HG02571 (cell line): Measurements from ENCODE around the gene IDNK.

ENCODE experiments used
- ATAC-seq: cut with Tn5 transposase; IDR thresholded peaks from one replicate; pipeline ENCODE4 v1.9.1; 2021; ENCODE audit warnings: mild to moderate bottlenecking, moderate library complexity; ENCODE audit not compliant: unreplicated experiment

IDNK gene

DNA sequence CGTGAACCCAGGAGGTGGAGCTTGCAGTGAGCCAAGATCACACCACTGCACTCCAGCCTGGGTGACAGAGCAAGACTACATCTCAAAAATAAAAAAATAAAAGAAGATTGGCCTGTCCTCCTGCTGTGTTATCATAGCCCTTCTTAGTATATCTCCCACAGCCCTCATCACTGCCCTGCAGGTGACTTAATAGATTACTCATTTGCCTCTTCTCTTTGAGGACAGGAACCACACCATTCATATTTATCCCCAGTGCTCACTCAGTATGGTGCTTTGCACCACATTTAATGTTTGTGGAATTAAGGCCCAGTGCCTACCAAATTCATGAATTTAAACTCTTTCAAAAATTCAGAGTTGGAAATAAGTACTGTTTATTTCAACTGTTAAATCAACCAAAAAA, 10.3 kb downstream of the IDNK start:
- ATAC-seq = no peak

DNA sequence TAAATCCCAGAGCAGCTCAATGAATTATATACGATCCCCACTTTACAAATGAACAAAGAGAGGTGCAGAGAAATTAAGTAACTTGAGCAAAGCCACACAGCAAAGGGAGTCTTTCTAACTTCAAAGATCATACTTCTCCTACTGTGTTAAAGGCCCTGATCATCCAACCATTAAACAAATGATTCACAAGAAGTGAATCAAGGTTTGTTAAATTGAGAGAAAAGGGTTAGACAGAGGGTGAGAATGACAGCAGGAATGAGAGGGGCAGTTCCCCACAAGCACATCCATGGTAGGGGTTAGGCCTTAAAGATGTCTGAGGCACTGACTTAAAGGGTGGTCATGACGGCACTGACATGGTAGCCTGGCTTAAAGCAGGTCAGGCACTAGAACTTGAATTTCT, 10.7 kb downstream of the IDNK start:
- no peak for ATAC-seq

DNA sequence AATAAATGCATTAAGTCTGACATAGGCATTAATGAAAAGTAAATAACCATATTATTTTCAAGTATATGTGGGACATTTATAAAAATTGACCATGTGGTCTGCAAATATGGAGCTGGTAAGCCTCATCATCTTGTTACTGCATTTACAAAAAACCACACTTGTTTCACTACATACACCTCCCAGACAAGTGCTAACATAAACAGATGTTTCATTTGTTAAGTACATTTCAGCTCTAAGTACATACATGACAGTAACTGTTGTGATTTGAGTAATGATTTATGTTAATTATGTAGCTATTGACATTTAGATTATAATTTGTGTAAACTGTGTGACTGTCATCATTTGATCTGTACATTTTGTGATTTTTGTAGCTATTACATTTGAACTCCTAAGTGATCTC, 13.9 kb downstream of the IDNK start:
- ATAC-seq = no peak

DNA sequence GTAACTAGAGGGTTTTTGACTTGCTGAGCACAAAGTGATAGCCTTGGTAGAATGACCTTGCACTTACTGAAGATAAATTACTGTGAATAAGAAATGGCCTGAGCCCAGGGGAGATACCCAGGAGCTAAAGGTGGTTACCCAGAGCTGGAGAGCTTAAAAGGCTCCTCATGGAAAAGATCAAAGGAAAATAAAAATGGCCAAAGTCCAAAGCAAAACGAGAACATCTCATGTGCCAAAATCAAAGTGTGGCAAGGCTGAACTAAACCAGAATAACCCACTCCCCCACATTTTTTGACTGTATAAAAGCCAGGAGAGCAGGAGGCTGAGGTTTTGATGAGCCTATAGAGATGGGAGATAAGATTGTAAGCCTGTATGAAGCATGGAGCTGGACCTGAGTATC, 14.4 kb downstream of the IDNK start:
- ATAC-seq = no peak

DNA sequence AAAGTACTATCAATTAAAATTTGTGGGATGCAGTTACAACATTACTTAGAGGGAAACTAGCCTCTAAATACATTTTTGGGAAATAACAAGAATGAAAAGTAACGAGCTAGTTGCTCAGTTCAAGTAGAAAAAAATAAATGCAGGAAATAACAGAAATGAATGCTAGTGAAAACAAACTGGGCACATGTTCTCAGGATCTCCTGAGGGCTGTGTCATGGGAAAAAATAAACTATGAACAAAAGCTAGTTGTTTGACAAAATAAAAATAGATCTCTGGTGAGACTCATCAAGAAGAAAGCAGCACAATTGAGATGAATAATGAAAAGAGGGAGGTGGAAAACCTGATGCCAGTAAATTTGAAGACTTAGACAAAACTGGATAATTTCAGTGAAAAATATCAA, 16.3 kb downstream of the IDNK start:
- no peak for ATAC-seq

DNA sequence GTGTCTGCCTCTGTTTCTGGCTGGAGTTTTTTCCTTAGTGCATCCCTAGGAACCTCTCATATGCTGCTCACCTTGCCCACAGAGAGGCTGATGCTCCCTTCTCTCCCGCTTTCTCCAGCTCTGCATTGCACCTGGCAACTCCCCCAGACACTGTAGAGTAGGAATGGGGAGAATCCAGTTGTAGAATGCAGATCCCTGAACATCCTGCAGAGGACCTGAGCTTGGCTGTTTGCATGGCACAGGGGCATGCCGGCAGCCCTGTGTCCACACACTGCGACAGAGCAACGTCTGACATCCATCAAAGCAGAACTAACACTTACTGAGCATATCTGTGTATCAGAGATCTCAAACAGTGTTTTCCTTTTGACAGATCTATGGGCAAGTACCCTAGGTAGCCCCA, 19.9 kb downstream of the IDNK start:
- ATAC-seq = no peak

DNA sequence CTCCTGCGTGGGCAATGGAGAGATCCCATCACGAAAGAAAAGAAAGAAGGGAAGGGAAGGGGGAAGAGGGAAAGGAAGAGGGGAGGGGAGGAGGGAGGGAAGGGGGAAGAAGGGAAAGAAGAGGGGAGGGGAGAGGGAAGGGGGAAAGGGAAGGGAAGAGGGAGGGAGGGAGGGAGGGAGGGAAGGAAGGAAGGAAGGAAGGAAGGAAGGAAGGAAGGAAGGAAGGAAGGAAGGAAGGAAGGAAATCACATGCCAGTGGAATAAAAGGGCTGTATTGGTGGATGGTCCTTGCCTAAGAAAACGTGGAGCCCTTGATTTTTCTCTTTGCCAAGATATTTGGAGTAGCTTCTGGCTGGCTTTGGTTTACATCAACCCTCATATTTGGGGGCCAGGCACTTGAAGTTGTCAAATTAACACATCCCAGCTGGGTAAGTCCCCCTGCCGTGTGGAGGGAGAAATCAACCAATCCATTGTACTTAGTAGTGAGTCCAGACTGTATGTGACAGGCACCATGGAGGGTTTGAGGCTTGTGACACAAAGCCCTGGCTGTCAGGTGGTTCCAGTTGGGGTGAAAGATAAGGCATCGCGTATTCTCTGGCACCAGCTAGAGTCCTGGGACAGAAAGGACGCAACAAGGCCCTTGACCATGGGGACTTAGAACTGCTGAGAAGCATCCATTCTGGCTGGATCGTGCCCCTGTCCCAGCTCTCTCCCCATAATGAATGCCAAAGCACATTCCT, 23.7 kb downstream of the IDNK start:
- ATAC-seq = no peak

DNA sequence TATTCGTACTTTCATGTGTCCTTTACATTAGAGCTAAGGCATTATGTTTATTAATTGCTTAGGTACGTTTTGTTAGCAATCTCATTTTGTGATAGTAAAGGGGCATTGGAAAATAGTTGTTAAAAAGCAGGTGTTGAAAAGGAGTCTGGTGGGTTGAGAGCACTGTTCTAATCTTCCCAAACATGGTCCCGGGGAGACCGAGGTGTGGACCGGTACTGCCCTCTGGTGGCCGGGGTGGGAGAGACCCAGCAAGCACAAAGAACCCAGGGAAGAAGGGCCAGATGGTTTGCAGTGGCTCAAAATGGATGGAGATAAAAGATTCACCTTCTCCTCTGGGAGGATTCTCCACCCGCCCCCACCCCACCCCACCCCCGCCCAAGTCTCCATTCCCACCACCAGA, 26.1 kb downstream of the IDNK start:
- ATAC-seq = no peak

DNA sequence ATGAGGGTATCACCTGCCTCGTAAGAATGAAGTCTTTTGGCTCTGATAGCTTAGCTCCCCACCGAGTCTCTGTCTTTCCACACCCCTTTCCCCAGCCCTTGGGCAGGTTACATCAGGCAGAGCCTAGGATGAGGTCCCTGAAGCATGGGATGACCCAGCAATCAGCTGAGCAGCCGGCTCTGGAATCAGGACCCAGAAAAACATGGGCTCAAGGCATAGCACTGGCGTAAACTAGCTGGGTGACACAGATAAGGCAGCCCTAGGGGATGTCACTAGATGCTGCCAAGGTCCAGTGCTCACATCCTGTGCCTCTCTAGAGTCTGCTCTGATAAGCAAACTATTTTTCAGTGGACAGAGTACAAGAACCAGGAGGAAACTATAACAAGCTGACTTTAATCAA, 26.6 kb downstream of the IDNK start:
- ATAC-seq = no peak

DNA sequence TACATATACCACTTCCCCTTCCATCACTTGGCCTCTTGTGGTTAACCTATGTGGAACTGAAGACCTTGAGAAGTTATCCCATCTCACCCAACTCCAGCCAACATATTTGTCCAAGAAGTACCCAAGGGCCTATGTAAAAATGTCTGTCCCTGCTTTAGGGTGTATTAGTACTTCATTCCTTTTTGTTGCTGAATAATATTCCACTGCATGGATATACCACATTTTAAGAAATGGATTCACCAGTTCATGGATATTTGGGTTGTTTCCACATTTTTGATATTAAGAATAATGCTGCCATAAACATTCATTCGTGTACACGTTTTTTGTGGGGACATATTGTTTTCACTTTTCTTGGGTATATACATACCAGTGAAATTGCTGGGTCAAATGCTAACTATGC, 28.6 kb downstream of the IDNK start:
- ATAC-seq = no peak

DNA sequence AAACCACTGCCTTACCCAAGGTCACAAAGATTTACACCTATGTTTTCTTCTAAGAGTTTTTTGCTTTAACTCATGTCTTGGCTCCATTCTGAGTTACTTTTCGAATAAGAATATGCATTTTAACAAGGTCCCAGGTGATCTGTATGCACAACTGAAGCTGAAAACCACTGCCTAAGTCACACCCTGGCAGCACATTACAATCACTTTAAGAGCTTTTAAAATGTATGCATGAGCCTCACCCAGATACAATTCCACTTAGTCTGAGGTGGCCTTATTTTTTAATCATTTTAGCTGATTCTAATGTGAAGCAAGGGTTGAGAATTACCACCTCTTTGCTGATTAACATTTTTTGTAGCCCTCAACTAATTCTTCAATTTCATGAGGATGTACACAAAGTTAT, 29.5 kb downstream of the IDNK start:
- ATAC-seq = no peak

DNA sequence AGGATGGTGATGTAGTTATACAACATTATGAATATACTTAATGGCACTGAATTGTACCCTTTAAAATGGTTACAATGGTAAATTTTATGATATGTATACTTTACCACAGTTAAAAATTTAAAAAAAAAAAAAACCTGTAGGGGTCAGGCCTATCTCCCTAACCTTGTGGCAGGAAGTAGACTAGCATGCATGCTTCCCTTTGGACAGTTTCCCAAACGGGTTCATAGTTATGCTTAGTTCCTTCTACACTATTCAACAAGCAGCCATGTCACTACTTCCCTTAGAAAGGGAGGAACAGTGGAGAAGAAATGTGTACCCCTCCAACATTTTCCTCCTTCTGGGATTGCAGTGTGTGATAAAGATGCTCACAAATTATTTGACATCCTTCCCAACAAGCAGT, 32.5 kb downstream of the IDNK start:
- no peak for ATAC-seq

DNA sequence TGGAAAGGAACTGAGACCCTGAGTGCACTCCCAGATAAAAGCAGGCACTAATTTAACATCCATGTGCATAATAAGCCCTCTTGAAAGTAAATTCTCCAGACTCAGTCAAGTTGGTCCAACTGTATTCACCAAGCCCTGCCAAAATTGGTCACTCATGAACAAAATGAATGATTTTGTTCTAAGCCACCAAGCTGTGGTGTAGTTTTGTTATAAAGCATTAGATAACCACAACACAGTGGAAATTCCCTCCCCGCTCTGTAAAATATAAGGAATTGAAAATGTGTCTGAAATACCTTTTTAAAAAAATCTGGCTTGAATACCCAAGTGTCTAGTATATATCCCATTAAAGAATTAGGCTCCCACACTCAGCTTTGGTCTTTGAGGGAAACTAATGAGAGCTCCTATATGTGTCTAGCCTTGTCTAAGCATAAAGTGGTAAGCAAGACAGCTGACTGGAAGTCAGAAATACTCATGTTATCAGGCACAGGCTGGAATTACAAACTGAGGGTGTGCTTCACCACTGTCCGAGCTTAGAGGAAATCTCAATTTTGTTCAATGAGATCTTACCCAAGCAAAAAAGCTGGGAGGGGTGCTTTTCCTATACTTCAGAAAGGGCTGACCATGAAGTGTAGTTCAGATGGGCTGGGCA, 33.2 kb downstream of the IDNK start:
- no peak for ATAC-seq

DNA sequence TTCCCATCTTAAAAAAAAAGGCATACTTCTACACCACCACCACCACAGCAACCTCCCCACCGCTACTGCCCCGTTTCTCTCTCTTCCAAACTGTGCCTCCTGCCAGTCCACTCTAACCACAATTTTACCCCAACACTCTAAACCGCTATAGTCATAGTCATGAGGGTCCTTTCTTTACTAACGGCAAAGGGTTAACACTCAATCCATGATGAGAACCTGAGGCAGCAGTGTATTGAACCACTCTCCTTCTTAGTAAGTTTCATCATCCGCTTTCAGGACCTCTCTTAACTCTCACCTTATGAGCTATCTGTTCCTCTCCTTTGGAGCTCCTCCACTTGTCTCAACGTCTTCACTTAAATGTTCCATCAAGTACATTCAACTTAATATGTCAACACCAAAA, 34.0 kb downstream of the IDNK start:
- no peak for ATAC-seq

DNA sequence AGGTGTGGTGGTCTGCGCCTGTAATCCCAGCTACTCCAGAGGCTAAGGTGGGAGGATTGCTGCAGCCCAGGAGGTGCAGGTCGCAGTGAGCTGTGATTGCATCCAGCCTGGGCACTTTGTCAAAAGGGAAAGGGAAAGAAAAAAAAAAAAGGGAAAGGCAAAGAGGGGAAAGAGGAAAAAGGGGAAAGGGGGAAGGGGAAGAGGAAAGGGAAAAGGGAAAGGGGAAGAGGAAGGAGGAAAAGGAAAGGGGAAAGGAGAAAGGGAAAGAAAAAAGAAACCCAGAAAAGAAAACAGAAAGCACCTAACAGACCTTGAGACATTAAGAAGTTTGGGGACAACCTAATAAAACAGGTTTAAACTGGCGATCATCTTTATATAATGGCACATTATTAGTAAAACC, 40.0 kb downstream of the IDNK start:
- no peak for ATAC-seq

DNA sequence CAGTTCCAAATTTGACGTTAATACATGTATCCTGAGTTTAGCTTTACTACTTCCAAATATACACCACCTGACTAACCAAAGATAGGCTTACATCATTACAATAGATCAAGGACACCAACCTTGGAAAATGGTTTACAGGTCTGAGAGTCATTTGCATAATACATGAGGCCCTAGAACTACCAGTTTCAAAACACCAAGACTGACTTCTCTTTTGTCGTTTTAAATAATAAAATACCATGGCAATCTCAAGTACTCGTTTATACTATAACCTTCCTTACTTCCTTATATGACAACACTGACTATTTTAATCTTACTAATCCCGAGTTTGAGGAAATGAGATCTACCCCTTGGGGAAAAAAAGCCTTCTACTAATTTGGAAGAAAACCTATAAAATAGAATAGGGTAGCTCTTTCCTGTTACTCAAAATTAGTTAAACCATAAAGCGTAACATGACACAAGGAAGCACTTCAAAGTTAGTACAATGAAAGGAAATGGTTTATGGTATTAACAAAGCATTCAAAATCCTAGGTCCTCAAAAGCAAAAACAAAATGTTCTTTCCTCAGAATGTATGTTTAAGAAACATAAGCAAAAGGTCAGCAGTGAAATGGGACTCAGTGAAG, 42.7 kb downstream of the IDNK start:
- ATAC-seq = no peak

DNA sequence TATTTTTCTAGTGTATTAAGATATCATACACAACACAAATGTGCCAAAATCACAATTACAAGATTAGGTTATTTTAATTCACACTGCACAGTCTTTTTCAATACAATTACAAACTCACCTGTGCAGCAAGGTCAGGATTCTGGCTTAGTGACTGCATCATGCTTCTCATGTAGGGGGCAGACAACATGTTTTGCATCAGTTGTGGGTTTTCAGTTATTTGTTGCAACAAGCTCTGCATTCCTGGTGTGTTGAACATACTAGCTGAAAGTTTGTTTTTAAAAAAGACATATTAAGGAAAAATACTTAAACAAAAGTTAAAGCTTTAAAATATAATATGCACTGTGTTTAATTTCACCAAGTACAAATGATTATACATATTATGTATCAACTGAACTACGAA, 46.1 kb downstream of the IDNK start:
- no peak for ATAC-seq

DNA sequence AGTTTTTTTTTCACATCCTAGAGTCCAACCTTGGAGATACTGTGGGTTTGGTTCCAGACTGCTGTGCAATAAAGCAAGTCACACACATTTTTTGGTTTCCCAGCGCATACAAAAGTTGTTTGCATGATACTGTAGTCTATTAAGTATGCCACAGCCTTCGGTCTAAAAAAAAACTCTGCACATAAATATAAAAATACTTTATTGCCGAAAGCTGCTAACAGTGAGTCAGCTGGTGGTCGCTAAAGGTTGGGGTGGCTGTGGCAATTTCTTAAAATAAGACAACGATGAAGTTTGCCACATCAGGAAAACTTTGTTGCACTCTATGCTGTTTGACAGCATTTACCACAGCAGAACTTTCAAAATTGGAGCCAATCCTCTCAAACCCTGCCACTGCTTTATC, 47.4 kb downstream of the IDNK start:
- ATAC-seq = no peak

DNA sequence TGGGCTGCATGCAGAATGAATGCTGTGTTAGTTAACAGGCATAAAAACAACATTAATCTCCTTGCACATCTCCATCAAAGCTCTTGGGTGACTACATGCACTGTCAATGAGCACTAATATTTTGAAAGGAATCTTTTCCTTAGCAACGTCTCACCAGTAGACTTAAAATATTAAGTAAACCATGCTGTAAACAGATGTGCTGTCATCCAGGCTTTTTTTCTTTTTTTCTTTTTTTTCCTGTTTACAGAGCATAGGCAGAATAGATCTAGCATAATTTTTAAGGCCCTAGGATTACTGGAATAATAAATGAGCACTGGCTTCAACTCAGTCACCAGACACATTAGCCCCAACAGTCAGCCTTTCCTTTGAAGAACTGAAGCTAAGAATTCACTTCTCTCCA, 48.5 kb downstream of the IDNK start:
- no peak for ATAC-seq

DNA sequence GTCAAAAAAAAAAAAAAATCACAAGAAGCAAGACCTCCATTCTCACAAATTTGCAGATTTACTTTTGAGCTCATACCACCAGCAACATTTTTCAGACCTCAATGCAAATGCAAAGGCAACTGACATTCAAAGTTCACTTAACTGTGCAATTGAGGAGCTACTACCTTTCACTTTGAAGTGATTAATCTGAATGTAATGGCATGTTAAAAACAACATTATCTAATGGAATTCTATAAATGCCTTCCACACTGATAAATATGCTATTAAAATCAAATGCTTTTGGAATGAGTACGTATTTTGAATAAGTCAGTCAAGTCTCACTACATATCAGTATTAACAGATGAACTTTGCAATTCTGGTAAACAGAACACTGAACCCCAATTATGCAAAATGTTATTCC, 52.5 kb downstream of the IDNK start:
- ATAC-seq = no peak

DNA sequence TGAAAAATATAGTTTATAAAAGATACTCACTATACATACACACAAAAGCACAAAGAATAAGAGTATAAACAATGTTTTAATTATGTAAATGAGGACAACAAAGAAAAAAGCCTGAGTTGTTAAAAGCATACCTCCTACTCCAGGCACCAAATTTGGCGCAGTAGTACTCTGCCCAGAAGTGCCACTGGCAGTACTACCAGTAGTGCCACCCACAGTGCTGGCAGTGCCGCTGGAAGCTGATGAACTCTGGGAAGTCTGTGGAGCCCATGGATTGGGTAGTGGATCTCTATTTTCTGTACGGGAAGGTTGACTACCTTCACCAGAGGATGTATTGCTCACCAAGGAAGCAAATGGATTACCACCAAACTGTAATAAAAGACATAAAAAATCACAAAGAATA, 54.7 kb downstream of the IDNK start:
- no peak for ATAC-seq

DNA sequence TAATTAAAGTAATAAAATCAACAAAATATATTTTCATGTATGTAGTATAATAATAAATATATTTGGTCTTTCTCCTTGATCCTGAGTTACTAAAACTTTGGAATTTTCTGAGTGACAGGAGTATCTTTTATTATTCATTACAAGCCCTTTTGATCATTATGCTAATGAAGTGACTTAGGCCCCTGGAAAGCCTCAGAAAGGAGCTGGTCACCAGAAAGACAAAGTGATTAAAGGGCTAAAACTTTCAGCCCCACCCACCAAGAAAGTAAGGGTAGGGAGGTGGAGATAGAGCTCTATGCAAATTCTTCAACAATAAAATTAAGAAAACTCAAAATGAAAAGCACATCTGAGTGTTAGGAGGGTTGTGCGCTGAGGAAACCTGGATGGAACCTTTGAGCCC, 57.3 kb downstream of the IDNK start:
- ATAC-seq = no peak

DNA sequence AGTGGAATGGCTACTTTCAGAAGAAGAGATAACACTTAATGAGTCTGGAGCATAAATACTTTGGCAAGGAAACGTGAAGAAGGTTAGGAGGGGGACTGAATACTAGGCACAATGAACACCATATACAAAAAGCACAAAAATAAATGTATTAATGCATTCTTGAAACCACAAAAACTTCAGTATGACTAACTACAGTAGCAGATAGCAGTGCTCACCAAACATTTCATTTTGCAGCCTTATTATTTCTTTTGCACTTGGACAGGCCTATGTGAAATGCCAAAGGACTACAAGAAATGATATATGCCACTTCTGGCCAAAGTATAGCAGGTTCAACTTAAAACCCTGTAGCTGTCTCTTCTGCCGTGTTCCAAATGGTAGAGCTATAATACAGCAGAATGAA, 58.5 kb downstream of the IDNK start:
- no peak for ATAC-seq
